ENCODE results near the gene TRPM3. TPM values are rescaled to one million over a fixed set of nuclear protein-coding genes. Genes with fewer than 3 reads are reported as not detected.

Gene TRPM3
- total and polyA plus RNA-seq, 2 of the 13 experiments (the other 11 are each of a cell fraction or from before 2014, with no cell fraction given), result not detected

DNA sequence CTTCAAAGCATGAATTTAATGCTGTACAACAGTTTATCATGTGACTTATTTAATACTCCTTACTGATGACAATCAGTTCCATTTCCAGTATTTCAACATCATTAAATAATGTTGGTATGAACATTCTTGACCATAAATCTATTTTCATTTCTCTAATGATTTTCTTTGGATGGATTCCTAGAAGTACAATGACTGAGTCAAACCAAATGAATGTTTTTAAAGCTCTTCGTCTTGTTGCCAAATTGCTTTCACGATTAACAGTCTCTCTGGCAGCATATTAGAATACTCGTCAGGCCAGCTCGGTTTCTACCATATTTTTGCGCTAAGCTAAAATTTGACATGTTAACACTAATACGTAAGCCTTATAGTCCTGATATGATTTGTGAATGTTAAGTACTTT, 197.0 kb downstream of the TRPM3 start:
- FAIRE-seq, result no peak
- intact Hi-C loops (cut with micrococcal nuclease; ENCODE audit: unreplicated experiment), result loop anchor here (2.0 to 10.0 kb wide), 2 partner anchors 80 to 284 kb away; no protein-coding TSS in a partner anchor
- CTCF ChIA-PET (ENCODE audit: low intra/inter-chr PET ratio, low total read pairs), result interaction anchor here (1.4 to 2.6 kb wide), 2 partner anchors 300 to 326 kb away, joined by 4 to 40 read pairs; no protein-coding TSS in a partner anchor

More for the DNA sequence above, 197.0 kb downstream of the TRPM3 start:
- H3K4me3 ChIP-seq (replicated peaks in 1 of 3; ENCODE audit: insufficient read depth in 1 of 3, low read depth in 2 of 3, low read length in 3 of 3), result no peak overlapping the region
- WGBS (ENCODE audit: low lambda C conversion rate), result 62% methylated on average over 6 of the region's 6 CpGs
- no peaks in the 10 kb centered on the region for H3K9me3 ChIP-seq (ENCODE audit: low read length)
- TF ChIP-seq TERF1 (CRISPR knock-in tag; IDR thresholded peaks at IDR 0.05) (no peak), DPF2 (CRISPR knock-in tag; IDR thresholded peaks at IDR 0.05; ENCODE audit: borderline replicate concordance, low read depth) (no peak), SMAD1 (CRISPR knock-in tag; IDR thresholded peaks at IDR 0.05; ENCODE audit: borderline replicate concordance, low read depth) (no peak), ZC3H4 (CRISPR knock-in tag; IDR thresholded peaks at IDR 0.05; ENCODE audit: borderline replicate concordance) (no peak), CBX2 (IDR thresholded peaks at IDR 0.05; ENCODE audit: low read depth, low read length) (no peak), CBX2 (CRISPR knock-in tag; IDR thresholded peaks at IDR 0.05; ENCODE audit: low read depth) (no peak), ZBTB43 (CRISPR knock-in tag; conservative IDR thresholded peaks at IDR 0.05) (no peak), ZNF121 (CRISPR knock-in tag; IDR thresholded peaks at IDR 0.05) (no peak), NR1H2 (CRISPR knock-in tag; IDR thresholded peaks at IDR 0.05; ENCODE audit: borderline replicate concordance, low read depth) (no peak), ZNF350 (CRISPR knock-in tag; IDR thresholded peaks at IDR 0.05; ENCODE audit: borderline replicate concordance, low read depth) (no peak), ZBTB34 (CRISPR knock-in tag; IDR thresholded peaks at IDR 0.05) (no peak), TBX3 (IDR thresholded peaks at IDR 0.05; ENCODE audit: borderline replicate concordance) (no peak), ZNF24 (IDR thresholded peaks at IDR 0.05) (no peak)
- TF ChIP-seq, protein P1, sequence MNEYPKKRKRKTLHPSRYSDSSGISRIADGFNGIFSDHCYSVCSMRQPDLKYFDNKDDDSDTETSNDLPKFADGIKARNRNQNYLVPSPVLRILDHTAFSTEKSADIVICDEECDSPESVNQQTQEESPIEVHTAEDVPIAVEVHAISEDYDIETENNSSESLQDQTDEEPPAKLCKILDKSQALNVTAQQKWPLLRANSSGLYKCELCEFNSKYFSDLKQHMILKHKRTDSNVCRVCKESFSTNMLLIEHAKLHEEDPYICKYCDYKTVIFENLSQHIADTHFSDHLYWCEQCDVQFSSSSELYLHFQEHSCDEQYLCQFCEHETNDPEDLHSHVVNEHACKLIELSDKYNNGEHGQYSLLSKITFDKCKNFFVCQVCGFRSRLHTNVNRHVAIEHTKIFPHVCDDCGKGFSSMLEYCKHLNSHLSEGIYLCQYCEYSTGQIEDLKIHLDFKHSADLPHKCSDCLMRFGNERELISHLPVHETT (CRISPR knock-in tag; conservative IDR thresholded peaks at IDR 0.05), result no peak
- H3K79me2 ChIP-seq (ENCODE audit: insufficient read depth, low read length), result no peaks in the 10 kb centered on the region
- no peak for DNase-seq (ENCODE audit: low spot score)
- no peak overlapping the region for H3K9ac ChIP-seq (ENCODE audit: insufficient read depth, low read depth, low read length)
- POLR2A ChIA-PET, result no interaction called here
- no peaks in the 10 kb centered on the region for H3K36me3 ChIP-seq (replicated peaks in 1 of 2; ENCODE audit: control insufficient read depth in 1 of 2, insufficient read depth in 2 of 2, low read length in 2 of 2)
- no peaks in the 10 kb centered on the region for H3K27me3 ChIP-seq (ENCODE audit: control insufficient read depth in 1 of 2, insufficient read depth in 2 of 2, low read length in 2 of 2)
- no peak overlapping the region for H3K27ac ChIP-seq (ENCODE audit: extremely low read length, insufficient read depth, low read length)
- in situ Hi-C loops (cut with HindIII; ENCODE audit: extremely low pct_ligation_motif_present, low pct_unique_long_range_greater_than_20kb), result loop anchor here (5.0 kb wide), 1 partner anchor 323 kb away; no protein-coding TSS in a partner anchor
- BruUV-seq (replicated peaks), result no TSS peak
- H3K4me1 ChIP-seq (ENCODE audit: insufficient read depth, low read length), result no peaks in the 10 kb centered on the region
- H3K4me2 ChIP-seq (ENCODE audit: low read depth, low read length), result no peak overlapping the region
- H2AFZ ChIP-seq (ENCODE audit: low read length), result no peak overlapping the region
- H4K20me1 ChIP-seq (ENCODE audit: insufficient read depth, low read length), result no peaks in the 10 kb centered on the region
- no peak for ATAC-seq

Measured in HepG2 (cell line).